Measurements from ENCODE around the gene CTPS1.

Gene CTPS1

GRCh38 chr1:40989066-40989465 lies 9.6 kb downstream of the CTPS1 start:
- no peak for DNase-seq

DNA sequence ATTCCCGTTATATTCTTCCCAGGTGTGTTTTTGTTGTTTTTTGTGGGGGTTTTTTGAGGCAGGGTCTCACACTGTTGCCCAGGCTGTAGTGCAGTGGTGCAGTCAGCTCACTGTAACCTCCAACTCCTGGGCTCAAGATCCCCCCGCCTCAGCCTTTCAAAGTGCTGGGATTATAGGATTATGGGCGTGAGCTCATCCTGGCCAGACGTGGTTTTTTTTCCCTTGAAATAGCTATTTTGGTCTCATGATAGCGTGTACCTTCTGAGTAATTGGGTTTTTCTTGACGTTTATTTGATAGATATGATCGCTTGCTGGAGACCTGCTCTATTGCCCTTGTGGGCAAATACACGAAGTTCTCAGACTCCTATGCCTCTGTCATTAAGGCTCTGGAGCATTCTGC lies 17.6 kb downstream of the CTPS1 start:
- DNase-seq, result no peak

DNA sequence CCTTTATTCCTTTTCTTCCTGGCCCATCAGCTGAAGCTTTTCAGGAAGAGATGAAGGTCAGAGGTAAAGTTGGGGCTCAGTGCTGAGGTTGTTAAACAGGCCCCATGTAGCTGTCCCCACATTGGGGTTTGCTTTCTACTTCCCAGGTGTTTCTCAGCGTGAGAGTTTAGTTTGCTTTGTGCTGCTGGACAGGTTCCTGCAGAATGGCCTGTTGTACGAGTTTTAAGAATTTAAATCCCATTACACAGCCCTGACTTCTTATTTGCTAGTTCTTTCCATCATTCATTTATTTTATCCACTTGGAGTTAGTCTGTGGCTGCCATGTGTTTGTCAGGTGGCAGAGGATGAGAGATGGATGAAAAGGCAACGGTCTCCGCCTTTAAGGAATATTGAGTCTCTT lies 19.2 kb downstream of the CTPS1 start:
- no peak for DNase-seq

GRCh38 chr1:41003127-41003639 lies 23.7 kb downstream of the CTPS1 start:
- DNase-seq, result no peak

- DNase-seq, result no peak
These were observed 24.2 kb downstream of the CTPS1 start for GRCh38 chr1:41003640-41004220.

DNA sequence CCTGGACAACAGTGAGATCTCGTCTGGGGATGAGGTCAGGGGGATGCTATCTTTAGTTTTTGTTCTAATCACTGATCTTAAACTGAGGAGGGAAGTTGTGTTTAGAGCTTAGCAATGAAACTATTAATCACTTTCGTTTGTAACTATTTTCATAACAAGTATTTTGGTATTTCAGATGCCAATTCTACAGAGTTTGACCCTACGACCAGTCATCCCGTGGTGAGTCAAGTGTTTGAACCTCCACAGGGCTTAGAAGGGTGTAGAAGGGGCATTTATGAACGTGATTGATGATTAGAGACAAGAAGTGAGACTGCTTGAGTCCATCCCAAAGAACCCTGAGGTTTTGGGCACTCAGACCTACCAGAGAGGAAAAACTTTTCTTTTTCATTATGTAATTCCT lies 26.4 kb downstream of the CTPS1 start:
- no peak for DNase-seq

- no peak for DNase-seq
These were observed 27.7 kb downstream of the CTPS1 start for GRCh38 chr1:41006942-41007865.

DNA sequence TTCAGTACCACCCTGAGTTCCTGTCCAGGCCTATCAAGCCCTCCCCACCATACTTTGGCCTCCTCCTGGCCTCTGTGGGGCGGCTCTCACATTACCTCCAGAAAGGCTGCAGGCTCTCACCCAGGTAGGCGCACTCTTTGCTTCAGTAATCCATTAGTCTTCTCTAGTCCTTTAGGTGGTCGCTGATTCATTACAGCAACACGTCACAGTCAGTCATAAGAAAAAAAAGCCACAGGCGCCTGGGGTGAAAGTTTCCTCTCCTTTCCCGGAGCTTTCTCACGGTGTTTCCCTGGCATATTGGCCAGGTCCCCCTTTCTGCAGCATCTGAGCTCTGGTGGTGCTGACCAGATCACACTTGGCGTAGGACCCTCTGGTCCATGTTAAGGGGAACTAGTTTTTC lies 30.0 kb downstream of the CTPS1 start:
- no peak for DNase-seq

DNA sequence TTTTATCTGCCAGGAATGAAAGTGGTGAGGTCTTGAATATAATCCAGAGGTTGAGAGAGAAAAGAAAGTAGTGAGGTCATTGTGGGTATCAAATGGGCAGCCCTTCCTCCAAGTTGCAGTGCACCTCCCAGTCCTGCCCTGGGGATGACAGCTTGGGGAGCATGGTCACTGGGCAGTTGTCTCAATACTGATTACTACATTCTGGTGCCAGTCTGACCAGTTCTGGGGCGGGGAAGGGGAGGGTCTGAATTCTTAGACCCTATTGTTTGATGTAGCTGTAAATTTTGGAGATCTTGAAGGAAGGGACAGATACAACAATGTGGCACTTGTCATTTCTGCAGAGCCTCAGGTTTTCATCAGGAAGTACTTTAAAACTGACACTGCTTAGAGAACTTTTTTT lies 30.8 kb downstream of the CTPS1 start:
- DNase-seq, result no peak

GRCh38 chr1:41013024-41013423 lies 33.5 kb downstream of the CTPS1 start:
- no peak for DNase-seq

DNA sequence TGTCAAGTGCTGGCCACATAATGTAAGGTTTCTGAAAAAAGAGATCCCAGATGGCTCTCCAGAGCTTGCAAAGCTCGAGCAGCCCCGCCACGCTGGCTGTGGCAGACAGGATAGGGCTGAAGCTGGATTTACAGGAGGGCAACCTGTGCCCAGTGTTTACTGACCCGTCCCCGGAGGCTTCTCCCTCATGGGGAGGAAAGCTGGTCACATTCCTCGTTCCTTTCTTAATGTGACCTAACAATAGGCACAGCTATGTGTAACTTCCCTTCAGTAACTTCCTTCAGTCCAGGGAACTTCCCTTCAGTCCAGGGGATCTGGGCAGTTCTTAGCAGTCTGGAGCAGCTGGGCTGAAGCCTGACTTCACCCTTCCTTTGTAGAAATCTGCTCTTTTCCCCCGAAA lies 34.3 kb downstream of the CTPS1 start:
- DNase-seq, result no peak

- no peak for DNase-seq
These were observed 35.4 kb downstream of the CTPS1 start for GRCh38 chr1:41014871-41015270.

GRCh38 chr1:41015281-41015896 lies 35.9 kb downstream of the CTPS1 start:
- no peak for DNase-seq

- no peak for DNase-seq
These were observed 36.5 kb downstream of the CTPS1 start for GRCh38 chr1:41015897-41016470.

- no peak for DNase-seq
These were observed 37.9 kb downstream of the CTPS1 start for GRCh38 chr1:41017141-41018017.

DNA sequence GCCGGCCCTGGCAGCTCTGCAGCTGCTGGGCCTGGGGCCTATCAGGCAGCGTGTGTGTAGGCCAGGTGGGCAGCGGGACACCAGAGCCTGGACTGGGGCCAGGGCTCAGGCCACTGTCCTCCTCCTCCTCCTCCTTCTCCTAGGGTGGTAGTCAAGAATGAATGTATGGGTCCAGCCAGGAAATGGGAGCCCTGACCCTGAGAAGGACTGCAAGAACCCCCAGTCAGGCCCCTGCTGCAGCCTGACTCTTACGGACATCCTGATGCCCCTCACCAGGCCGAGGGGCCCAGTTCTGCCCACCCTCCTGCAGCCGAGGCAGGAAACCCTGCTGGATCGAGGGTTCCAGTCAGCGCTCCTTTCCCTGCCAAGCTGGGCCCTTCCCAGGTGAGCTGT lies 38.5 kb downstream of the CTPS1 start:
- DNase-seq, result no peak

- no peak for DNase-seq
These were observed 39.9 kb downstream of the CTPS1 start for GRCh38 chr1:41019353-41019745.

- DNase-seq, result no peak
These were observed 40.6 kb downstream of the CTPS1 start for GRCh38 chr1:41020109-41020576.

- no peak for DNase-seq
These were observed 41.2 kb downstream of the CTPS1 start for GRCh38 chr1:41020654-41021053.

- DNase-seq, result peak; percentile 41
These were observed 42.2 kb downstream of the CTPS1 start, which contains the start of gene SLFNL1 for GRCh38 chr1:41021526-41022308. TSS of gene SLFNL1 (minus strand) at chr1:41021725. CDS start at chr1:41020660, 1,065 bp downstream.

DNA sequence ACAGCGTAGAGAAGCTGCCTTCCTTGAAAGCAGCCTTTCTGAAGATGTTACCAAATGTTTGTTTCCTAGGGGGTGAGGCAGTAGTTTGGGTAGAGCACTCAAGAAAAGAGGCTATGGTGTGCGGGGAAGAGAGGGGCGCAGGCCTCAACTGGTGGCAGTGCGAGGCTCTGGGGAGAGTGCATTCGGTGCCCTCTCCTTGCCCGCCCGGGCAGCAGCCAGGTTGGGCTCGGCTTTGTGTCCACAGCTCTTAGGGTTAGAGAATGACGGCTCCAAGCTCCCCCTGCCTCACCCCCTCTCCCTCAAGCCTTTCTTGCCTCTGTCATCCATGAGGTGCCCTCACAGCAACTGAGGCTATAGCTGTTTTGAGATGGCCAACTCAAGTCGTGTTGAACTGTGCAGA lies 42.9 kb downstream of the CTPS1 start:
- DNase-seq, result no peak

Measured in right kidney (tissue), 1 donor.